Activated CD8-positive, alpha-beta memory T cell treated with anti-CD3 and anti-CD28 coated beads, Interleukin-2, amount 50 U/mL, for 1 hour (primary cell): ENCODE results near the gene PRKG2.

ENCODE experiments used
- DNase-seq: peaks from one replicate; pipeline ENCODE4 v3.0.0-alpha.2; 2020; ENCODE audit errors: extremely low read depth

PRKG2 gene

GRCh38 chr4:81215931-81216330 is 909 bp upstream of the PRKG2 start:
- no peak for DNase-seq

- DNase-seq: no peak
Observed at GRCh38 chr4:81214144-81214880, 710 bp downstream of the PRKG2 start.

GRCh38 chr4:81213671-81214070 is 1.4 kb downstream of the PRKG2 start:
- DNase-seq: no peak

GRCh38 chr4:81211956-81212355 is 3.1 kb downstream of the PRKG2 start:
- DNase-seq: no peak

GRCh38 chr4:81207828-81208227 is 7.2 kb downstream of the PRKG2 start:
- no peak for DNase-seq

GRCh38 chr4:81205302-81205701 is 9.7 kb downstream of the PRKG2 start:
- no peak for DNase-seq

GRCh38 chr4:81204571-81204970 is 10.5 kb downstream of the PRKG2 start:
- no peak for DNase-seq

- DNase-seq: no peak
Observed at GRCh38 chr4:81199831-81200230, 15.2 kb downstream of the PRKG2 start.

- no peak for DNase-seq
Observed at GRCh38 chr4:81198609-81199008, 16.4 kb downstream of the PRKG2 start.

GRCh38 chr4:81197864-81198524 is 17.0 kb downstream of the PRKG2 start:
- no peak for DNase-seq

GRCh38 chr4:81196126-81196650 is 18.8 kb downstream of the PRKG2 start:
- DNase-seq: no peak

- DNase-seq: no peak
Observed at GRCh38 chr4:81195475-81195874, 19.5 kb downstream of the PRKG2 start.

GRCh38 chr4:81194286-81194685 is 20.7 kb downstream of the PRKG2 start:
- DNase-seq: no peak

- no peak for DNase-seq
Observed at GRCh38 chr4:81180916-81181315, 34.1 kb downstream of the PRKG2 start.

- no peak for DNase-seq
Observed at GRCh38 chr4:81179326-81179725, 35.7 kb downstream of the PRKG2 start.

- DNase-seq: no peak
Observed at GRCh38 chr4:81173213-81173612, 41.8 kb downstream of the PRKG2 start.

GRCh38 chr4:81166458-81167160 is 48.4 kb downstream of the PRKG2 start:
- no peak for DNase-seq

GRCh38 chr4:81165861-81166430 is 49.1 kb downstream of the PRKG2 start:
- DNase-seq: no peak

- DNase-seq: no peak
Observed at GRCh38 chr4:81164623-81165416, 50.2 kb downstream of the PRKG2 start.

GRCh38 chr4:81164126-81164525 is 50.9 kb downstream of the PRKG2 start:
- DNase-seq: no peak

GRCh38 chr4:81162752-81163458 is 52.1 kb downstream of the PRKG2 start:
- no peak for DNase-seq
